Suprapubic skin (tissue), 3 donors: ENCODE measurements around the gene DIRAS1.

Experiments
- CTCF ChIP-seq, 2 donors: fragments of 200-600 bp in 1 of 2; fragments of 450-650 bp in 1 of 2; sonication (generic) in 1 of 2; IDR thresholded peaks; one replicate each; pipeline ENCODE4 v1.5.1; 2016 to 2019; ENCODE audit warnings: antibody characterized with exemption in 2 of 2, mild to moderate bottlenecking in 1 of 2, moderate library complexity in 1 of 2
- POLR2A ChIP-seq, 2 donors: fragments of 450-650 bp; IDR thresholded peaks; one replicate each; pipeline ENCODE4 v1.6.1; 2017; ENCODE audit warnings: antibody characterized with exemption in 2 of 2, mild to moderate bottlenecking in 2 of 2, moderate library complexity in 2 of 2

DNA sequence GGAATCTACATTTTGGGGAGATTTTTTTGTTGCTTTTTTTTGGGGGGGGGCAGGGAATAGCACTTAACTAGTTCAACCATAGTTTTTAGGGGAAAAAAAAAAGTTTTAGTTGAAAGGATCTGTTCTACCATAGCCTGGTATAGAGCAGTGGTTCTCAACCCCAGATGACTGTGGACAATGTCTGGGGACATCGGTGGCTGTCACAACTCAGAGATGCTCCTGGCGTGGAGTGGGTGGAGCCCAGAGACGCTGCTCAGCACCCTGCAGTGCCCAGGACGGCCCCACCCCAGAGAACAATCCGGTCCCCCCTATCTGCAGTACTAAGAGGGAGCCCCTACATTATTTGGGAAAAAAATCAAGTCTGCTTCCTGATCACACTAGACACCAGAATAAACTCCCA is 27.0 kb downstream of the DIRAS1 start:
- TF ChIP-seq POLR2A (IDR thresholded peaks at IDR 0.05) (no peak), CTCF (IDR thresholded peaks at IDR 0.05) (no peak)
